Neural progenitor cell (in vitro differentiated cells): ENCODE results near the gene PSTPIP1.
"Not testable (repeated sequence)": the region's sequence is repeated elsewhere in the genome, so short reads cannot be mapped to it uniquely, and the experiment has no call there.

Source experiments
- CTCF ChIP-seq: fragments of 200-600 bp; sonication (generic); IDR thresholded peaks from 2 replicates; pipeline ENCODE4 v1.5.1; 2017; ENCODE audit warnings: antibody characterized with exemption, mild to moderate bottlenecking
- EZH2 ChIP-seq: fragments of 200-600 bp; sonication (generic); IDR thresholded peaks from 2 replicates; pipeline ENCODE4 v1.6.1; 2017; ENCODE audit warnings: antibody characterized with exemption, mild to moderate bottlenecking, moderate library complexity
- EZH2phosphoT487 ChIP-seq: fragments of 200-600 bp; sonication (generic); IDR thresholded peaks from 2 replicates; pipeline ENCODE4 v1.6.1; 2017; ENCODE audit warnings: antibody characterized with exemption

GRCh38 chr15:76966051-76966450 lies 28.9 kb upstream of the PSTPIP1 start:
- TF ChIP-seq CTCF, EZH2, EZH2phosphoT487: not testable (repeated sequence)
